22Rv1 (cell line): ENCODE data around the gene C16orf78.

Experiments used
- H3K27ac ChIP-seq: fragments of 450-650 bp; 2 replicates; pipeline ENCODE4 v1.5.1; 2017
- ZFX ChIP-seq: fragments of 450-650 bp; IDR thresholded peaks from 2 replicates; pipeline ENCODE4 v1.6.1; 2017; ENCODE audit warnings: antibody characterized with exemption, borderline replicate concordance
- TF ChIP-seq, protein P1 (sequence below): fragments of 450-650 bp; IDR thresholded peaks from 2 replicates; pipeline ENCODE4 v1.5.1; 2017; ENCODE audit warnings: mild to moderate bottlenecking

C16orf78 gene

DNA sequence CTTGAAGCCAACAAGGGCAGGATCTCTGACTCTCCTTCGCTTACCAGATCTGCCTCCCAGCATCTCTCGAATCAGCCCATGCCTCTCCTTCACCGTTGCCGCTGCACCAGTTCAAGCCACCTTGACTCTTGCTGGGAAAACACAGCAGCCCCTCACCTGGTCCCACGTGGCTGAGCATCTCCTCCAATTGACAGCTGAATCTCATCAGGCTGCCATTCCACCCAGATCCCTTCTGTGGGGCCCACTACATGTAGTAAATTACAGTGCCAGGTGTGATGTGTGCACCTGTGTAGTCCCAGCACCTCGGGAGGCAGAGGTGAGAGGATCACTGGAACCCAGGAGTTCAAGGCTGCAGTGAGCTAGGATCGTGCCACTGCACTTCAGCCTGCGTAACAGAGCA lies 37.8 kb upstream of the C16orf78 start:
- no peak overlapping the region for H3K27ac ChIP-seq
- TF ChIP-seq ZFX = no peak
- TF ChIP-seq, protein P1, sequence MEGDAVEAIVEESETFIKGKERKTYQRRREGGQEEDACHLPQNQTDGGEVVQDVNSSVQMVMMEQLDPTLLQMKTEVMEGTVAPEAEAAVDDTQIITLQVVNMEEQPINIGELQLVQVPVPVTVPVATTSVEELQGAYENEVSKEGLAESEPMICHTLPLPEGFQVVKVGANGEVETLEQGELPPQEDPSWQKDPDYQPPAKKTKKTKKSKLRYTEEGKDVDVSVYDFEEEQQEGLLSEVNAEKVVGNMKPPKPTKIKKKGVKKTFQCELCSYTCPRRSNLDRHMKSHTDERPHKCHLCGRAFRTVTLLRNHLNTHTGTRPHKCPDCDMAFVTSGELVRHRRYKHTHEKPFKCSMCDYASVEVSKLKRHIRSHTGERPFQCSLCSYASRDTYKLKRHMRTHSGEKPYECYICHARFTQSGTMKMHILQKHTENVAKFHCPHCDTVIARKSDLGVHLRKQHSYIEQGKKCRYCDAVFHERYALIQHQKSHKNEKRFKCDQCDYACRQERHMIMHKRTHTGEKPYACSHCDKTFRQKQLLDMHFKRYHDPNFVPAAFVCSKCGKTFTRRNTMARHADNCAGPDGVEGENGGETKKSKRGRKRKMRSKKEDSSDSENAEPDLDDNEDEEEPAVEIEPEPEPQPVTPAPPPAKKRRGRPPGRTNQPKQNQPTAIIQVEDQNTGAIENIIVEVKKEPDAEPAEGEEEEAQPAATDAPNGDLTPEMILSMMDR = no peak

DNA sequence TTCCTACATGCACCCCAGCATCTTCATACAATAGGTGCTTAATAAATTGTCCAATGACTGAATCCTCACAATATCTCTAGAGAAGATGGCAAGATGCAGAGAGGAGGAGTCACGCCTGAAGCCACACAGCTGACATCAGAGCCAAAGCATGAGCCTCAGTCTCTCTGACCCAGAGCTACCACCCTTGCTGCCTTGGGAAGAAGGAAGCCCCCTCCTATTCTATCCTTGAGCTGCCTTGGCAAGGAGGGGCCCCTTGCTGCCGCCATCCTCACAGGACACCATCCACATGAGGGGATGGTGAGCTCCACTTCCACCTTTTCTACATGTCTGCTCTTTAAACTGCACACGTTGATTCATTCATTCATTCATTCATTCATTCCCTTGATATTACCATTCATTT lies 37.0 kb upstream of the C16orf78 start:
- no peak overlapping the region for H3K27ac ChIP-seq
- TF ChIP-seq, protein P1 = no peak
- TF ChIP-seq ZFX = no peak

DNA sequence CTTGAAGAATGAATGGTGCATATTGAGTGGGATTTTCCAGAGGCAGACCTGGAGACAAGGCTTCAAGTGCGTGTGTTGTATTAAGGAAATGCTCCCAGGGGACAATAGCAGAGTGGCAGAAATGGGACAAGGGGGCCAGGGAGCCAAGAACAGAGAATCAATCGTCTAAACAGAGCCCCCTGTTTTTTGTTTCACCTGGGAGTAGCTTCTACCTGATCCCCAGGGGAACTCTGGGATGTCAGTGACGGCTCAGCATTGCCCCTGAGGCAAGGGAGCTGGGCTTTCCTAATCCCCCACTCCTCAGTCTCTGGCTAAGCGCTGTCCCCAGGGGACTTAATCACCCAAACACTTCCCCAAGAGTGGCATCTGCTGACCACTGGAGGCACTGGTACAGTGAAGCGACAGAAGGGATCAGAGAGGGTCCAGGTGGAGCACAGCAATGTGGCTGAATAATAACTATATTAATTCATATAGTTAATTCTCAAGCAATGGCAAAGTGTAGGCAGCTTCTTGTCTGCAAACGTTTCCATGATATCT lies 35.7 kb upstream of the C16orf78 start:
- TF ChIP-seq ZFX = no peak
- TF ChIP-seq, protein P1 = no peak
- no peak overlapping the region for H3K27ac ChIP-seq

DNA sequence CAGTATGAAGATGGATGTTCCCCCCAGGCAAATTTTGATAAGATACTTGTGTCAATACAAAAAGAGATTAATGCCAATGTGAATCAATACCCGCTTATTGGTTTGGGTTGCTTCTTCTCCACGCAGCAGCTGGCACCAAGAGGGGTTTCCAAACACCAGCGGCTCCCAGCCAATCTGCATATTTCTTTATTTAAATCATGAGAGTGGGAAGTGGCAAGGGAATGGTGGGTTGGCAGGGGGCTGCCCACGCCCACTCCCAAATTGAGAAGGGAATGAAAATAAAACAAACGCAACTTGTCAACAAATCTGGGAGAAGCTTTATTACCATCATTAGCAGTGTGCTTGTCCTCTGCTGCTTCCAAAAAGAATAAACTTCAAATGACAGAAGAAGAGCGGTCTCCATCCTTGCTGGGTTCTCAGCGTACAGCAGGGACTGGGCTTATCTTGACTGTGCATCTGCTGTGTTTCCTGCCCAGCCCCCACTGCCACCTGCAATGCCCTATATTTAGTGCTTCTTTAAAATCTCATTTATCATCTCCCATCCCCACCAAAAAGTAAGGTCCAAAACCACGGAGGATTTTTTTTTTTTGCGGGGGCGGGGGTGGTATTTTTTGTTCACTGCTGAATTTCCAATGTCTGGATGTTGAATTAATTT lies 34.9 kb upstream of the C16orf78 start:
- no peak overlapping the region for H3K27ac ChIP-seq
- no peak for TF ChIP-seq ZFX
- TF ChIP-seq, protein P1 = no peak

DNA sequence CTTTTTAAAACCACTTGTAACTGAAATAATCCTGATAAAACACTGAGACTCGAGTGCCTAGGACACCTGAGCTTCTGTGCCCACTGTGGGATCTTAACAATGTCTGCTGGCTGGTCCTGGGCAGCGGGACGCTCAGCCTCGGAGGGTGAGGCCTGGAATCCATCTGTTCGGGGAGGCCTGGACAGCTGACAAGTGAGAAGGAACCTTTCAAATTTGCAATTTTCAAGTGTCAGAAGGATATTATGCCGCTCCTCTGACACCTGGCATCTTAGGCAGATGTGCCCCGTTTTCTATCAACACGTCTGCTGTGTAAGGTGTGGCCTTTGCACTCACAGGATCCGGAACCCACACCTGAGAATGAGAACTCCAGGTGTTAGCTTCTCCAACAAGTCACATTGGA lies 33.1 kb upstream of the C16orf78 start:
- TF ChIP-seq ZFX = no peak
- TF ChIP-seq, protein P1 = no peak
- H3K27ac ChIP-seq = no peak overlapping the region

DNA sequence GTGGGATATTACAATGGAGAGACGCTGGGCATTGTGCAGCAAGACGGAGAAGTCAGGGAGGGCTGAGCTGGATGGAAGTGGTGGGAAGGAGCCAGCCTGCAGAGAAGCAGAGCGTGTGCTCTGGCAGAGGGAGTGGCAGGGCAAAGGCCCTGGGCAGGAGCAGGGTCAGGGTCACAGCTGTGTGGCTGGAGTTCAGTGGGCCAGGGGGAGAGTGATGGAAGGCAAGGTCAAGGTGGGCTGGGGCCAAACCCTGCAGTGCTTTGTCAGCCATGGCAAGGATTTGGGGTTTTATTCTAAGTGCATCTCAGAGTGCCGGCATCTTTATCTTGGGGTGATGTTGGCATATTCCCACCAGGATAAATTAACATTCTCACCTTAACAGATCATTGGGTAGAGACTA lies 31.9 kb upstream of the C16orf78 start:
- no peak overlapping the region for H3K27ac ChIP-seq
- TF ChIP-seq ZFX = no peak
- TF ChIP-seq, protein P1 = no peak
